HG03460 (cell line): ENCODE measurements around the gene TAAR2.
"Not testable (repeated sequence)": the region's sequence is repeated elsewhere in the genome, so short reads cannot be mapped to it uniquely, and the experiment has no call there.

Experiments
- ATAC-seq: cut with Tn5 transposase; IDR thresholded peaks from one replicate; pipeline ENCODE4 v1.9.1; 2021; ENCODE audit not compliant: unreplicated experiment

The TAAR2 gene

GRCh38 chr6:132616677-132617076 lies 7.4 kb downstream of the TAAR2 start:
- no peak for ATAC-seq

- ATAC-seq: no peak
Measured at GRCh38 chr6:132614554-132614953, 9.5 kb downstream of the TAAR2 start.

GRCh38 chr6:132612449-132613108 lies 11.5 kb downstream of the TAAR2 start:
- no peak for ATAC-seq

GRCh38 chr6:132611616-132612015 lies 12.5 kb downstream of the TAAR2 start:
- ATAC-seq: no peak

GRCh38 chr6:132607544-132608233 lies 16.4 kb downstream of the TAAR2 start:
- peak; percentile 69 for ATAC-seq

GRCh38 chr6:132604635-132605152 lies 19.4 kb downstream of the TAAR2 start:
- ATAC-seq: no peak

- not testable (repeated sequence) for ATAC-seq
Measured at GRCh38 chr6:132600900-132601299, 23.2 kb downstream of the TAAR2 start.

GRCh38 chr6:132598473-132598872 lies 25.6 kb downstream of the TAAR2 start:
- ATAC-seq: no peak

- ATAC-seq: no peak
Measured at GRCh38 chr6:132596201-132596600, 27.9 kb downstream of the TAAR2 start.

GRCh38 chr6:132592855-132593254 lies 31.2 kb downstream of the TAAR2 start:
- no peak for ATAC-seq

GRCh38 chr6:132590362-132590761 lies 33.7 kb downstream of the TAAR2 start:
- ATAC-seq: no peak

- no peak for ATAC-seq
Measured at GRCh38 chr6:132589454-132589853, 34.6 kb downstream of the TAAR2 start, which contains the start of gene TAAR5. TAAR5 (minus strand) TSS chr6:132589741; CDS start chr6:132589686, 55 bp downstream.

GRCh38 chr6:132587424-132587823 lies 36.7 kb downstream of the TAAR2 start:
- no peak for ATAC-seq

- ATAC-seq: no peak
Measured at GRCh38 chr6:132584698-132585097, 39.4 kb downstream of the TAAR2 start.

GRCh38 chr6:132571774-132572173 lies 52.3 kb downstream of the TAAR2 start:
- ATAC-seq: no peak

GRCh38 chr6:132570221-132570777 lies 53.8 kb downstream of the TAAR2 start, which contains the start of gene TAAR6:
TAAR6 (plus strand) TSS chr6:132570322; CDS start chr6:132570322, 0 bp downstream.
- ATAC-seq: no peak

GRCh38 chr6:132569170-132569569 lies 54.9 kb downstream of the TAAR2 start:
- no peak for ATAC-seq

- ATAC-seq: no peak
Measured at GRCh38 chr6:132568611-132569010, 55.5 kb downstream of the TAAR2 start.

- ATAC-seq: no peak
Measured at GRCh38 chr6:132567566-132567965, 56.5 kb downstream of the TAAR2 start.
